ENCODE measurements around the gene AGAP1.

AGAP1 gene

DNA sequence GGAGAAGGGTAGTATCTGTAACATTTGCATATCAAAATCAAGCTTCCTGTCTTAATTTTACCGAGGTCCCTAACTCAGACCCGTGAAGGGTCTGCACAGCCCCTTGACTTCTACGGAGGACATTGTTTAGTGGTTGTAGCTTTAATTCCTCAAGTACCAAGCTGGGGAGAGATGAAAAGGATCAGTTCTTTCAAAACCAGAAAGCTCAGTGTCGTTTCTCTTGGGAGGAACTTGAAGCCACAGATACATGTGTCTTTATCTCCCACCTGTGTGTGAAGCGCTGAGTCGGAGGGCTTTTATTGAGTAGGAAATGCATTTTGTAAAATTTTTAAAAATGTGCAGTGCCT lies 410.7 kb downstream of the AGAP1 start:
- no peak for DNase-seq

DNA sequence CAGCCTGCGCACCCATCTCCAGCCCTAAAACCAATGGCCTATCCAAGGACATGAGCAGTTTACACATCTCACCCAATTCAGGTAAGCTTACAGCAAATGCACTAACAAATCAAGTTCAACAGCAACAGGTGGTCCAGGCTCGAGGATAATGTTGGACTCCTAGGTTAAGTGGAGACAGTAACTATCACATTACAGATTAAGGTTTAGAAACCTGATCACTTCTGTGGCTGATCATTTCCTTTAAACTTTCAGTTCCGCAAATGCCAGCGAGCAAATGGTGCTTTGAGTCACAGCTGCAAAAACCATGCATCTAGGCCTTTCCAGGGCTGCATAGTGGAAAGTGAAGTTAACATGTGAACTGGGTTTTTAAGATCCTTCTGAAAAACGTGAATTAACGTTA lies 415.0 kb downstream of the AGAP1 start:
- DNase-seq: no peak

DNA sequence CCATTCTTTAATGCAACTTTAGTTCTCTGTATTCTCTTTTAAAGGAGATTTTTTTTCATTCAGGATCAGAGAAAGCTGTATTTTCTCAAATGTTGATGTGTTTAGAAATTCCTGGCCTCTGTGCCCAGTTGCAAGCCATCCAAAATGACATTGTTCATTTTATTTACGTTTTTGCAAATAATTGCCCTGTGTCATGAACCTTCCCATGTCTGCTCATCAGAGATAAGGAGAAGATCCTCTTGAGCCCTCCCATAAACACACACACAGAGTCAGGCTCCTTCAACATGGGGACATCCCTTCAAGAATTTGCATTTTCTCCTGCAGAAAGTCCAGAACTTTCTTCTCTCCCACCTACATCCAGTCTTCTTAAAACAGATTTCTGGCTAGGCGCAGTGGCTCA lies 415.5 kb downstream of the AGAP1 start:
- DNase-seq: no peak

DNA sequence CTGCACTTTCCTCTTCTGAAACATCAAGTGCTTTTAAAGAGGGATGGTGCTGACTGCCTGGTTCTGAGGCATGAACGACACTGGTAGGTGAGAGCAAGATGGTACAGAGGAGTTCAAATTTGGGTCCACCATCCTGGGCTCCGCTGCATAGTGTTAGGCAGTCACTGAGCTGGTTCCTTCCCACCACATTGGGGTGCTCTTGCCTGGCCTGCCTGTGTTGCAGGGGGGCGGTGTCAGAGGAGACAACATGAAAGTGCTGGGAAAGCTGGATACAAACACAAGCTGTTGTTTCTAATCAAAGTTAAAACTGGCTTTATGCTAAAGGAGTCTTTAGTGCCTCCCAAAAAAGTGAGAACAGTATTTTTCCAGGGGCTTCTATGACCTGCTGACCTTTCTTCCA lies 416.2 kb downstream of the AGAP1 start:
- DNase-seq: no peak

DNA sequence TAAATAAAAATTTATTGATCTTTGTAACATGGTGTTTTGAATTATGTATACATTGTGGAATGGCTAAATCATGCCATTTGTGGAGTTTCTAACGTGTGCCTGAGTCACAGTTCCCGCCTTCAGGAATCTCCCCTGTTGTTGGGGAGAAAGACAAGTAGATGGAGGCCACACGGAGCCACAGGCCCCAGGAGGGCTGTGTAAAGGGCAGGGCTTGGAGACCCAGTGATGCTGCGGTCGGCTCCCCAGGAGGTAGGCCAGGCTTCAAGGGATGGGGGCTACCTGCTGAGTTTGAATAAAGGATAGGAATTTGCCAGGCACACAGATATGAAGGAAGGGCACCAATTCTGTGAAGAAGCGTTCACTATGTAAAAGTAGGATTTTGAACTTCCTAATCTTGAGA lies 417.3 kb downstream of the AGAP1 start:
- no peak for DNase-seq

DNA sequence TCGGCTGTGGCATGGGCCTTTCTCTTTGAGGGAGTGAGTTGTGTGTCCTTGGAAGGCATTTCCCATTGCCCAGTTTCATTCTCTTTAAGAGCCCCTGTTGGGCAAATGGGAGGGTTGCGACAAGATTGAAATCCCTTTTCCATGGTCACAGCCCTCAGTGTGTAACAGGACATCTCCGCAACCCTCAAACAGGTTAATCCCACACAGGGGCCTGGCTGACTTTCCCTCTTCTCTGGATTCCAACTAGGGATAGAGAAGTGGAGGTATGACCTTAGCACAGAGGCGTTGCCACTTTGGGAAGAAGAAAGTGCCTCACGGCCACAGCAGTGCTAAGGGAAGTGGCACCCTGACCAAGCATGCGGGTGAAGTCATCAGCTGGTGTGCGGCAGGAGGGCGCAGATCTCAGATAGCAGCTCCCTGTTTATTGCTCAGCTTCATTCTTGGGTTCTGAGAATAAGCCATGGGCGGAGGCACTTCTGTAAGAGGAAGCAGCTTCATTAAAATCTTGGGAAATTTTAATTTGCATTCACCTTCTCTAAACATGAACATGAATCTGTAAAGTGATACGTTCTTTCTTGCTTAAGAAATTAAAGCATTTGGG lies 417.9 kb downstream of the AGAP1 start:
- DNase-seq: no peak

DNA sequence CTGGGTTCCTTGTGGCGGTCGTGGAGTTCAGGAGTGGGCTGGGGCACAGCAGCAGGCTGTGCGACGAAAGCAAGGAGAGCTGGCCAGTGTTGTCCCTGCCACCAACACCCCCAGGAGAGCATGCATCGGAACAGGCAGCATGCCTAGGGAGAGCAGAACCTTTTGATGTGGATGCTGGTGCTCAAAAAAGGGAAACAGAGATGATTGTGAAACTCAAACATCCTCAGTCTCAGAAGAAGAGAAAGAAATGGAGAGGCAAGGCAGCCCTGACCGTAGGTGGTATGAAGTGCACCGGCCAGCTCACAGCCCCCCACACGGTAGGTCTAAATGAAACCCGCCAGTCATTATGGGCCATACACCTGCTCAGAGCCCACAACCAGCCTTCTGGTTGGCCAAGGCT lies 420.9 kb downstream of the AGAP1 start:
- DNase-seq: no peak

DNA sequence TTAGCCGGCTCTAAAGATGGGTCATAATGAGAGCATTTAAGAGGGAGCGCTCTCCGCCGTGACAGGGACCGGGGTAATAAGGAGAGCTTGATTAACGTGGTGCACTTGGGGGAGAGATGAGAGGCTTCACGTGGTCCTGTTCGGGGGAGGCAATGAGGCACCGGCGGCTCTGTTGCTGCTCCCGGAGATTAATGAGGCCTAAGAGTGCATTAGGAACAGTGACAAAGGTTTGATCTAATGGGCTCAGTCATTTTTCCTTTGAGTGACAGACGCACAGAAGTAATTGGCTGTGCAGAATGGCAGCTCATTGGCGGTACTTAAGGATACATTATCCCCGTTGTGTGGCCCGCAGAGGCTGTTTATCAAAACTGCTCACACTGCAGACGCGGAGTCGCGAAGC lies 423.7 kb downstream of the AGAP1 start:
- no peak for DNase-seq

DNA sequence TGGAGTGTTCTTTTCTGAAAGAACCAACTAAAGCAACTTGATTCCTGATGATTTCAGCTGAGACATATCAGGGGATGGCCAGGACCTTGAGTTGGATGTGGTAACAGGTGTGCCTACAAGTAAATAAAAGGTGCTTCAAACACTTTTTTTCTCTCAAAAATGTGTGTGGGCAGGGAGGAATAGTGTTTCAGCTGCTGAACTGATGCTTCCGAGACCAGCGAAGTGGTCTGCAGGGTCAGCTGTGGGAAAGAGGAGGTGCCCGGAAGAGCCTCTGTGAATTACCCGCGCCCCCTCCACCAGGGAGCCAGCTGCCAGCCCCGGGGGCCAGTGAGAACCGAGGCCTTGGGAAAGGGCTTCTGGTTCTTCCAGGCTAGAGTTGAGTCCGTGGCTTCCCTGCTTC lies 425.0 kb downstream of the AGAP1 start:
- no peak for DNase-seq

DNA sequence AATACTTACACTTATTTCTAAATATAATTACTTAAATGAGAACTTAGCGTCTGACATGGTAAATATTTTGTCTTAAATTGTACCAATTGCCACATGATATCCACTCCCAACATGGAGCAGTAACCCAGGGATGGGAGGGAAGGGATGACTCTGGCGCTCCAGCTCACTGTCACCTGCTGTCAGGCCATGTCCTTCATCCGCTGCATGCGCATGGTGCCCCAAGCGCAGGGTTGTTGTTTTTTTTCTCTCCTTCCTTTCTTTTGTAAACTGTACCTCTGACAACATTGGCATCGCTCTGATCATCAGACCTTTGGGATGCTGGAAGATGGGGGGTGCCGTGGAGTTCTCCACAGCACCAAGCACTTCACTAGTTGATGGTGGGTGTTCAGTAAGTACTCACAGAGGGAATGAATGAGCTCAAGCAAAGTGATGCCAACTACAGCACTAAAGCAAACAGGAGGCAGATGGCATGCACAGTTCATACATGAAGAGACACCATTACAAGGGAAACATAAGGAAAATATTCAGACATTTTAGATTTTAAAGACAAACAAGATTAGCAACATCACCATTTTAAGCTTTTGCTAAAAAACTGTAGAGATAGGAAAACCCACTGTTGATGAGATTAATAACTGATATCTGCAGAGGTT lies 426.5 kb downstream of the AGAP1 start:
- no peak for DNase-seq

DNA sequence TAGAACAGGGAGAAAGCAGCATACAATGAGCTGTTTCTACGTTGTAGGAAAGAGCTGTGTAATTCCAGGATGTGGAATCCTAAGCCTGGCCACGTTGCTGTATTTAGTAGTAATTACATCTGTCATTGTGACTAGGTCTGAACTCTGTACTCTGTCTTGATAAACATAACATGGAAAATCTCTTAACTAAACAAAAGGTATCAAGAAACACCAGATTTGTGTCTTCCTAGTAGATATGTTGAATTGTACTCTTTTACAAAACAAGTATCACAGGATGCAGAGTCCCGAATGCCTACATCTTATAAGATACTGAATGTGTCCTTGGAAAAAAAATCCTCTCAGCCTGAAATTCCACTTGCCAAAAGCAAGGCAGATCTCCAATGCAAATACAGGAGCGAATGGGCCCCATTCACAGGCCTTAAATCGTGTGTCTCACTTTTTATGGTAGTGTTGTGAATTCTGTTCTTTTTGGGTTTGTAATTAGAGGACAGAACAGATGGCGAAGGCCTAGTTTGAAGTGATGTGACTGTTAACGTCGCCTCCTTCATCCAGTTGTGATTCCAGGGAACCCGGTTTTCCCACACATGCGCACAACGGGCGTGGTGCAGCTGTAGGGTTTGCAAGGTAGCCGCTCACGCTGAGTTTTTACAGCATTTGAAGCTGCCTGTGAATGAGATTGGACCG lies 427.8 kb downstream of the AGAP1 start:
- no peak for DNase-seq

DNA sequence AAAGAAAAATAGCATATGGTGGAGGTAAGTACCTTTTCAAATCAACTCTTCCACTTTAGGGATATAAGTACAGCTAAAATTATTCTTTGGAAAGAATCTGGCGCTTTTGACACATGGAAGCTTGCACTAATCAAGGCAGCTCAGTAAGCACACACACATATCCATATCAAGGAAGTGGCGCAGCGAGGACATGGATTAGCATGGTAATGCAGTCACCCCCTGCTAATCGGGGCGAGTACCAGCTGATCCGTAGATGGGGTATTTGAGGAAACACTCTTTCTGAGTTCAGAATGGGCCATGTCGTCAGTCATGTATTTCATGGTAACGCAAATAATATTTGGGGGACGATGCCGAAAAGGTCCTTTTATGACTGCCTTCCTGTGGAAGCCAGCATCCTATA lies 429.0 kb downstream of the AGAP1 start:
- DNase-seq: no peak

DNA sequence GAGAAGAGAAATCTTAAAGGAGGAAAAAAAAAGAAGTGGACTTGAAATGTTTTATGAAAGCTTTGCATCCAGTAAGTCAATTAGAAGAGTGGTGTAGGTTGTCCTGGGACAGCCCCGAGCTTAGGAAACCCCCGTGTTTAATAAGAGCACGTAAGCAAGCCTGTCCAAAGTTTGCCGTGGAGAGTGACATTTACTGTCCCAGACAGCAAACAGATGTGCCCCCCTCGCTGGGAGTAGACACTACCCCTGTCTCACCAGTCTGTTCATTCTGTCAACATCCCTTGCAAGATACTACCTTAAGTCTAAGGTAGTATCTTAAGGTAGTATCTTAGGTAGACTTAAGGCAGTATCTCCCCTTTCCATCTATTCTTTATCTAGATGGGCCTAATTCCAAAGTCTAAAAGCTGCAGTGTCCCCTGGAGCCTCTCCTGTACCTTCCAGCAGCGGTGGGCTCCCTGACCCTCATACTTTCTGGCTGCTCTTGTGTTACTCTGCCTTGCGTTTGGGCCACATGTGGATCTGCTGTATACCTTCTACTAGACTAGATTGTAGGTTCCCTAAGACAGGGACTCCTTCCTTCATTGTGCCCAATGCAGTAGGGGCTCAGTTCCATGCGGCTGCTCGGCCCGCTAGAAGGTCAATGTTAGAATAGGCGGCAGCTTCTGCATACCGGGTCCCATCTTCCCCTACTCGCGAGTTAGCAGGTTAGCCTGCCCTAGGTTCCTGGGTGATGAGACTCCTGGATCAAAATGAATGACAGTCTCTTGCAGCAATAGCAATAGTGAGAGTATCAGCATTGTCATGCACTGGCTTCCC lies 430.2 kb downstream of the AGAP1 start:
- no peak for DNase-seq

DNA sequence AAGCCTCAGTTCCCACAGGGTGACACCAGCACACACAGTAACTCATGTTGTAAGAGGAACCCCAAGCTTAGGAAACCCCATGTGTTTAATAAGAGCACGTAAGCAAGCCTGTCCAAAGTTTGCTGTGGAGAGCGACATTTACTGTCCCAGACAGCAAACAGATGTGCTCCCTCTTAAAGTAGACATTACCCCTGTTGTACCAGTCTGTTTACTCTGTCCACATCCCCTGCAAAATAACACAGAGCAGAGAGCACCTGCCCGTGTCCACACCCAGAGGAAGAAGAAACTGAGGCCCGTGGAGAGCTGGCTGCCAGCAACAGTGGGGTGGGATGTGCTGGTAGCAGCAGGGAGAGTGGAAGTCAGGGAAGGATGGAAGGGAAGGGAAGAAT lies 430.8 kb downstream of the AGAP1 start:
- no peak for DNase-seq

DNA sequence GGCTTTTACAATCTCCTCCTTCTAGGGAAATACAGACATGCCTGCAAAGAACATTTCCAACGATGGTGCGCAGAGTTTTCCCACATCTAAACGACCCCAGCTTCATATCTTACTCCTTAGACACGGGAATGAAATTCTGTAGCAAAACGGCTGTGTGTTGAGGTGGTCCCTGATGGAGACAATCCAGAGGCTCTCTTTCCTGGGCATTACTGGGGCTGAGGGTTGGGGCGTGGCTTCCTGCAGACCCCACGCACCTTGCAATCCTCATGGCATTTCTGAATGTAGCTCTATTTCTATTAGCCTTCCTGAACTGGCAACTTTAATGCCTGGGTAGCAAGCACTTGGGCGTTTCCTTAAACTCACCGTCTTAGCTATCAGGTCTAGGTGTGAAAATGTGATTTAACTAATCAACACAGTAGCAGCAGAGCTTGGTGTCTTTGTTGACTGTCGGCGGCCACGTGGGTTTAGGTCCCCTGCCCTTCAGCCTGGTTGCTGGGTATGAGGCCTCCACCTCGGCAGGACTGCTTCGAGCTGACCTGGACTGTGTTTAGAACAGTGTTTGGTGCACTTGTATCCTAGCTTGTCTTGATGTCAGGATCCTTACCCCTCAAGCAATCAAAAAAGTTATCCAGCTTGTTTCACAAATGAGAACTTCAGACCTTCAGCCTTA lies 431.5 kb downstream of the AGAP1 start:
- no peak for DNase-seq

DNA sequence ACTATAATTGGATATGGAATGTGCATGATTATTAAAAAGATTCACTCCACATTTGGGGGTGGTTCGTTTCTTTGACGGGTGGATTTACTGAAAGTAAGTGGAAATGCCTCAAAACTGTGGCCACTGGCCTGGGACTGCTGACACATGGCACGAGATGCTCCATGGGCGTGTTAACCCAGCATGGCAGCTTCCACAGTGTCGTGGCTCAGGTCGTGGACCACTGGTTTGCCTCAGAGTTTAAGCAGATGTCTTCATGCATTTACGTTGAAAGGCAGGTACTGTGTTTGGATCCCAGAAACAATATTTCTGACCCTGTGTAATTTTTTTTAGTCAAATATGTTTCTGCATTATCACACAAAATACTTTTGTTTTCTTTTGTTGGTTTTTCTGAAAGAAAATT lies 432.4 kb downstream of the AGAP1 start:
- DNase-seq: no peak

DNA sequence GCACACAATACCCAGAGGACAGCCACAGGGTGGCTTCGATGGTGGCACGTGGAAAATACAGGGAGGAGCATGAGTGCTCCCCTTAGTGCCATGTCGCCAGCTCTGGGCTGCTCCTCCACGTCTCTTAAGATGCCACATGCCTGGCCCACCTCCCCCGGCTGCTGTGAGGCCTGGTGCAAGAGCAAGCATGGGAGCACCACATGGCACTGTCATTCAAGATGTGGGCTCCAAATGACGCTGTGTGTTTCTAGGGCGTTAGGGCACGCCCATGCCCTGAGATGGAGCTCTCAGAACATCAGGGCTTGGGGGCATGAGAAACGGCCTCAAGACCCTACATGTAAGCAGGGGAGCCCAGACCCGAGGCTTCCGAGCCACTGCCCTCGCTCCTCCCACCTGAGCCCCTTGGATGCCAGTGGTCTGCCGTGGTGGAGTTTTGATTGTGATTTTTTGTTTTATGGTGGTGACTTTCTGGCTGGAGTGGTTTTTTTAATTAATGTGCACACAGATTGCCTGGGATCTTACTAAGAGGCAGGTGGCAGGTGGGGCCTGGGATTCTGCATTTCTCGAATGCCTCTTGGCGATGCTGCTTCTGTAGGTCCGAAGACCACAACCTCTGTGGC lies 435.0 kb downstream of the AGAP1 start:
- DNase-seq: no peak

DNA sequence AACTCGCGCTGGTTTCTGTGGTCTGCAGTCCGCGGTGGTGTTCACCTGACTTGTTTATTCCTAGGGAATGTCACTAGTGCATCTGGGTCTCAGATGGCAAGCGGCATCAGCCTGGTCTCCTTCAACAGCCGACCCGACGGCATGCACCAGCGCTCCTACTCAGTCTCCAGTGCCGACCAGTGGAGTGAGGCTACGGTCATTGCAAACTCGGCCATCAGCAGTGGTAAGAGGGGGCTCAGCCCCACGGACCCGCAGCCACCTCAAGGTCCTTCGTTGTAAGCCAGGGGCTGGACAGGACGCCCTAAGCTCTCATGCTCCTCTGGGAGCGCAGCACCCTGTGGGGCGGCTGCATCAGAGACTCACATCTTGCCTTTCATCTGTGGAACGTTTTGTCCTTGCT lies 436.9 kb downstream of the AGAP1 start:
- no peak for DNase-seq

DNA sequence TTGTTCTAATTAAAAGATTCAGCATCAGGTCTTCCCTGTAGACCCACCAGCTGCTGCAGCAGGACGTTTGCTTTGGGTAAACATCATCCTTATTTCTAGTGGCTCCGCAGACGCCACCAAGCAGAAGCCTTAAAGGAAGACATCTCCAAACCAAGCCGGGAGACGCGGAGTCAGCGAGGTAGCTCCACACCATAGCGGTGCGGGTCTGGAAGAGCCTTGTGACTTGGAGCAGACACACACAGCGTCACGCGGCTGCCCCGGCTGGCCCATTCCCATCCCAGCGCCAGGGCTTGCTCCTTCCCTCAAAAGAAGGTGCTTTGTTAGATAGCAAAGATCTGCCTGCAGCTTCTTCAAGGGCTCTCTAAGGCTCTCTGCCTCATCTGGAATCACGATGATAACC lies 437.8 kb downstream of the AGAP1 start:
- DNase-seq: no peak

DNA sequence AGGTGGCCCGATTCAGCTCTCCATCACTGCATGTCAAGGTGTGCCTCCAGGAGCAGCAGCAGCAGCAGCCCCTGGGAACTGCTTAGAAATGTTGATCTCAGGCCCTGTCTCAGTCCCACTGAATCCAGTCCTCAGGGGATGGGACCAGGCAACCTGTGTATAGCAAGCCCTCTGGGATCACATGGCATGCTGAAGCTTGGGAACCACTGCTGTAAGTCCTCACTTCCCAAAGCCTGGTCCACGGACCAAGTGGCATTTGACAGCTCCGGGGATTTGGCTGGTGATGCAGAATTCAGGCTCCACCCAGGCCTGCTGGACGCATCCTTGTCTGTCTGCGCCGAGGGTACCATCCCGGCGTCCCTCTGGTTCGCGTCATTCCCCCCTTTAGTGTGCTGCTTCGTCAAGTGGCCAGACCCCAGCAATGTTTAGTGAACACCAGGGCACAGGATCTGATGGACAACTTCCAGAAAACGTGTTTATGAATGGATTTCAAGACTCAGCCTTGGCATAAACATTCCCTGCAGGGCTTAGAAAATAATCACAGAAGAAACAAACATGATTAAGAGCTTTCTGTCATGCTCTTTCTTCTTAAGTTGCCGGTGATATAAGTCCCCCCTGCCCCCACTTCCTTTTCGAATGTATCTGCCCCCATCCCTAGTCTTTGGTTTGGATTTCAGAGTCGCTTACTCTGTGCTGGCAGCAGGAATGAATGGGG lies 440.4 kb downstream of the AGAP1 start:
- no peak for DNase-seq

DNA sequence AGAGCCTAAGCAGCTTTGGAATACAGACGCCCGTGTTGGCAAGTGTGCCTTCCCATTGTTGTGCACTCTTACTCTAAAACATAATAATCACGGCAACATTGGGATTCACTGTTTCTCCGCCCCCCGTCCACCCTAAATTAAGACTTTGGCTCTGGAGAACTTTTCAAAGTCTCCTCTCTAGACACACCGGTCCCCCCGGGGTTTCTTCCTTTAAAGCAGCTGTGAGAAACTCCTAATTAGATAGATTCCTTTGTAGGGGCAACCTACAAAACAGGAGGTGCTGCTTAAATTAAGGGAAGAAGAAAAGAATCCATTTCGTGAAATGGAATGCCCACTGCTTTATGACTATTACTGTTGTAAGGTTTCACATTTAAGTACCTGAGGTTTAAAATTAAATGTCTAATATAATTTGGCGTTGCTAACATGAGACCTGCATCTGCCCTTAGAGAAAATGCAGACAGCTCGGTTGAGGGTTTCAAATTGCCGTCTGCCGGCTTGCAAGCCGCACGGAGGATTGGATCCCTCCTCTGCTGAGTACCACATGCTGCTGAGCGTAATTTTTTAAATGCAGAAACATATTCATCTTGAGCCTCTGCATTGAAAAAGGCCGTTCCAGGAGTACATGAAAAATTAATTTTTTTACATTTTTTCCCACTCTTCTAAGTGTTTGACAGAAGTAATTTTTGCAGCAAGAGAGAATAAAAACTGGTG lies 441.1 kb downstream of the AGAP1 start:
- no peak for DNase-seq

DNA sequence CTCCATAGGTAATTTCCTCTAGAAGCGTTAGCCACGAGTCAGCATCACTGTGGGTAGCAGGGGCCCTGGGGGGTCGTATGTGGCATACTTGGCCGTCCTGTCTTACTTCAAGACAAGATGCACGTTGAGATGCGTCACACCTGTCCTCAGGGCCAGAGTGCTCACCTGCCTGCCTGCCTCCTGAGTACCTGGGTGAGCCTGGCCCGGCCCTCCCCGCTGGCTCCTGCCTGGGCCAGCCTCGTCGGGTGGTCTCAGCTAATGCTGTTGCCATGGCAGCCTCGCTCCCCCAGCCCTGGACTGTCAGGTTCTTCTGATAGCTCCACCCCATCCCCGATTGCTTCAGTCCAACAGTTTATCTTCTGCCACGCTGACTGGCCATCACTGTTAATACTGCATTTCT lies 441.9 kb downstream of the AGAP1 start:
- no peak for DNase-seq
